ENCODE data around the gene MCCC1.

DNA sequence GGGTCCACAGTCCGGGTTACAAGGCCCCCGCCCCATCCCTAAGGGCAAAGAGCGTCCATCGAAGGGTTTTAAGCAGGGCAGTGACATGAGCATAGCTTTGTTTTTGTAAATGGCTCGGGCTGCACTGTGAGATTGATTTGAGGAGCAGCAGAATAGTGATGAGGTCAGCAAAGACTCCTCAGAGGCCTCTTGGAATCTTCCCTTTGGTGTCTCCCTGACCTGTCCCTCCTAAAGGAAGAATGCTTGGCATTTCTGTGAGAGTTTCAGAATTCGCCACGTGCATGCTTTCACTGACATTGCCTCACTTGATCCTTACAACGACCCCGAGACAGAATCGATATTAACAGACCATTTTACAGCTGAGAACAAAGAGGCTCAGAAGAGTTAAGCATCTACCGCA lies 42.9 kb upstream of the MCCC1 start:
- TF ChIP-seq, protein P1, sequence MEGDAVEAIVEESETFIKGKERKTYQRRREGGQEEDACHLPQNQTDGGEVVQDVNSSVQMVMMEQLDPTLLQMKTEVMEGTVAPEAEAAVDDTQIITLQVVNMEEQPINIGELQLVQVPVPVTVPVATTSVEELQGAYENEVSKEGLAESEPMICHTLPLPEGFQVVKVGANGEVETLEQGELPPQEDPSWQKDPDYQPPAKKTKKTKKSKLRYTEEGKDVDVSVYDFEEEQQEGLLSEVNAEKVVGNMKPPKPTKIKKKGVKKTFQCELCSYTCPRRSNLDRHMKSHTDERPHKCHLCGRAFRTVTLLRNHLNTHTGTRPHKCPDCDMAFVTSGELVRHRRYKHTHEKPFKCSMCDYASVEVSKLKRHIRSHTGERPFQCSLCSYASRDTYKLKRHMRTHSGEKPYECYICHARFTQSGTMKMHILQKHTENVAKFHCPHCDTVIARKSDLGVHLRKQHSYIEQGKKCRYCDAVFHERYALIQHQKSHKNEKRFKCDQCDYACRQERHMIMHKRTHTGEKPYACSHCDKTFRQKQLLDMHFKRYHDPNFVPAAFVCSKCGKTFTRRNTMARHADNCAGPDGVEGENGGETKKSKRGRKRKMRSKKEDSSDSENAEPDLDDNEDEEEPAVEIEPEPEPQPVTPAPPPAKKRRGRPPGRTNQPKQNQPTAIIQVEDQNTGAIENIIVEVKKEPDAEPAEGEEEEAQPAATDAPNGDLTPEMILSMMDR (tag by site-specific recombination; IDR thresholded peaks at IDR 0.05) = no peak
- TF ChIP-seq, protein P2, sequence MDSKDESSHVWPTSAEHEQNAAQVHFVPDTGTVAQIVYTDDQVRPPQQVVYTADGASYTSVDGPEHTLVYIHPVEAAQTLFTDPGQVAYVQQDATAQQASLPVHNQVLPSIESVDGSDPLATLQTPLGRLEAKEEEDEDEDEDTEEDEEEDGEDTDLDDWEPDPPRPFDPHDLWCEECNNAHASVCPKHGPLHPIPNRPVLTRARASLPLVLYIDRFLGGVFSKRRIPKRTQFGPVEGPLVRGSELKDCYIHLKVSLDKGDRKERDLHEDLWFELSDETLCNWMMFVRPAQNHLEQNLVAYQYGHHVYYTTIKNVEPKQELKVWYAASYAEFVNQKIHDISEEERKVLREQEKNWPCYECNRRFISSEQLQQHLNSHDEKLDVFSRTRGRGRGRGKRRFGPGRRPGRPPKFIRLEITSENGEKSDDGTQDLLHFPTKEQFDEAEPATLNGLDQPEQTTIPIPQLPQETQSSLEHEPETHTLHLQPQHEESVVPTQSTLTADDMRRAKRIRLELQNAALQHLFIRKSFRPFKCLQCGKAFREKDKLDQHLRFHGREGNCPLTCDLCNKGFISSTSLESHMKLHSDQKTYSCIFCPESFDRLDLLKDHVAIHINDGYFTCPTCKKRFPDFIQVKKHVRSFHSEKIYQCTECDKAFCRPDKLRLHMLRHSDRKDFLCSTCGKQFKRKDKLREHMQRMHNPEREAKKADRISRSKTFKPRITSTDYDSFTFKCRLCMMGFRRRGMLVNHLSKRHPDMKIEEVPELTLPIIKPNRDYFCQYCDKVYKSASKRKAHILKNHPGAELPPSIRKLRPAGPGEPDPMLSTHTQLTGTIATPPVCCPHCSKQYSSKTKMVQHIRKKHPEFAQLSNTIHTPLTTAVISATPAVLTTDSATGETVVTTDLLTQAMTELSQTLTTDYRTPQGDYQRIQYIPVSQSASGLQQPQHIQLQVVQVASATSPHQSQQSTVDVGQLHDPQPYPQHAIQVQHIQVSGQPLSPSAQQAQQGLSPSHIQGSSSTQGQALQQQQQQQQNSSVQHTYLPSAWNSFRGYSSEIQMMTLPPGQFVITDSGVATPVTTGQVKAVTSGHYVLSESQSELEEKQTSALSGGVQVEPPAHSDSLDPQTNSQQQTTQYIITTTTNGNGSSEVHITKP (tag by site-specific recombination; IDR thresholded peaks at IDR 0.05) = no peak
- TF ChIP-seq ZBTB1 (tag by site-specific recombination; IDR thresholded peaks at IDR 0.05) (no peak), PRDM1 (tag by site-specific recombination; IDR thresholded peaks at IDR 0.05) (no peak), ZBTB17 (tag by site-specific recombination; IDR thresholded peaks at IDR 0.05) (no peak), ZNF274 (IDR thresholded peaks at IDR 0.05; ENCODE audit: low read length) (no peak), ZNF274 (tag by site-specific recombination; IDR thresholded peaks at IDR 0.05; ENCODE audit: borderline replicate concordance) (no peak), ZNF324 (tag by site-specific recombination; IDR thresholded peaks at IDR 0.05) (no peak), MZF1 (tag by site-specific recombination; IDR thresholded peaks at IDR 0.05; ENCODE audit: borderline replicate concordance) (no peak)
- TF ChIP-seq, protein P3, sequence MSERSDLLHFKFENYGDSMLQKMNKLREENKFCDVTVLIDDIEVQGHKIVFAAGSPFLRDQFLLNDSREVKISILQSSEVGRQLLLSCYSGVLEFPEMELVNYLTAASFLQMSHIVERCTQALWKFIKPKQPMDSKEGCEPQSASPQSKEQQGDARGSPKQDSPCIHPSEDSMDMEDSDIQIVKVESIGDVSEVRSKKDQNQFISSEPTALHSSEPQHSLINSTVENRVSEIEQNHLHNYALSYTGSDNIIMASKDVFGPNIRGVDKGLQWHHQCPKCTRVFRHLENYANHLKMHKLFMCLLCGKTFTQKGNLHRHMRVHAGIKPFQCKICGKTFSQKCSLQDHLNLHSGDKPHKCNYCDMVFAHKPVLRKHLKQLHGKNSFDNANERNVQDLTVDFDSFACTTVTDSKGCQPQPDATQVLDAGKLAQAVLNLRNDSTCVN (tag by site-specific recombination; optimal IDR thresholded peaks at IDR 0.05) = no peak
- TF ChIP-seq, protein P4, sequence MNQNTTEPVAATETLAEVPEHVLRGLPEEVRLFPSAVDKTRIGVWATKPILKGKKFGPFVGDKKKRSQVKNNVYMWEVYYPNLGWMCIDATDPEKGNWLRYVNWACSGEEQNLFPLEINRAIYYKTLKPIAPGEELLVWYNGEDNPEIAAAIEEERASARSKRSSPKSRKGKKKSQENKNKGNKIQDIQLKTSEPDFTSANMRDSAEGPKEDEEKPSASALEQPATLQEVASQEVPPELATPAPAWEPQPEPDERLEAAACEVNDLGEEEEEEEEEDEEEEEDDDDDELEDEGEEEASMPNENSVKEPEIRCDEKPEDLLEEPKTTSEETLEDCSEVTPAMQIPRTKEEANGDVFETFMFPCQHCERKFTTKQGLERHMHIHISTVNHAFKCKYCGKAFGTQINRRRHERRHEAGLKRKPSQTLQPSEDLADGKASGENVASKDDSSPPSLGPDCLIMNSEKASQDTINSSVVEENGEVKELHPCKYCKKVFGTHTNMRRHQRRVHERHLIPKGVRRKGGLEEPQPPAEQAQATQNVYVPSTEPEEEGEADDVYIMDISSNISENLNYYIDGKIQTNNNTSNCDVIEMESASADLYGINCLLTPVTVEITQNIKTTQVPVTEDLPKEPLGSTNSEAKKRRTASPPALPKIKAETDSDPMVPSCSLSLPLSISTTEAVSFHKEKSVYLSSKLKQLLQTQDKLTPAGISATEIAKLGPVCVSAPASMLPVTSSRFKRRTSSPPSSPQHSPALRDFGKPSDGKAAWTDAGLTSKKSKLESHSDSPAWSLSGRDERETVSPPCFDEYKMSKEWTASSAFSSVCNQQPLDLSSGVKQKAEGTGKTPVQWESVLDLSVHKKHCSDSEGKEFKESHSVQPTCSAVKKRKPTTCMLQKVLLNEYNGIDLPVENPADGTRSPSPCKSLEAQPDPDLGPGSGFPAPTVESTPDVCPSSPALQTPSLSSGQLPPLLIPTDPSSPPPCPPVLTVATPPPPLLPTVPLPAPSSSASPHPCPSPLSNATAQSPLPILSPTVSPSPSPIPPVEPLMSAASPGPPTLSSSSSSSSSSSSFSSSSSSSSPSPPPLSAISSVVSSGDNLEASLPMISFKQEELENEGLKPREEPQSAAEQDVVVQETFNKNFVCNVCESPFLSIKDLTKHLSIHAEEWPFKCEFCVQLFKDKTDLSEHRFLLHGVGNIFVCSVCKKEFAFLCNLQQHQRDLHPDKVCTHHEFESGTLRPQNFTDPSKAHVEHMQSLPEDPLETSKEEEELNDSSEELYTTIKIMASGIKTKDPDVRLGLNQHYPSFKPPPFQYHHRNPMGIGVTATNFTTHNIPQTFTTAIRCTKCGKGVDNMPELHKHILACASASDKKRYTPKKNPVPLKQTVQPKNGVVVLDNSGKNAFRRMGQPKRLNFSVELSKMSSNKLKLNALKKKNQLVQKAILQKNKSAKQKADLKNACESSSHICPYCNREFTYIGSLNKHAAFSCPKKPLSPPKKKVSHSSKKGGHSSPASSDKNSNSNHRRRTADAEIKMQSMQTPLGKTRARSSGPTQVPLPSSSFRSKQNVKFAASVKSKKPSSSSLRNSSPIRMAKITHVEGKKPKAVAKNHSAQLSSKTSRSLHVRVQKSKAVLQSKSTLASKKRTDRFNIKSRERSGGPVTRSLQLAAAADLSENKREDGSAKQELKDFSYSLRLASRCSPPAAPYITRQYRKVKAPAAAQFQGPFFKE (tag by site-specific recombination; IDR thresholded peaks at IDR 0.05; ENCODE audit: borderline replicate concordance) = no peak
